HG03378 (cell line): ENCODE data around the gene MEIG1.
"Not testable (repeated sequence)": the region's sequence is repeated elsewhere in the genome, so short reads cannot be mapped to it uniquely, and the experiment has no call there.

Experiments
- ATAC-seq: cut with Tn5 transposase; IDR thresholded peaks from one replicate; pipeline ENCODE4 v1.9.1; 2021; ENCODE audit warnings: mild to moderate bottlenecking, moderate library complexity; ENCODE audit not compliant: unreplicated experiment

Gene MEIG1

GRCh38 chr10:14954001-14954770 lies 5.0 kb upstream of the MEIG1 start, which contains the start of gene DCLRE1C:
Gene DCLRE1C (minus strand): TSS chr10:14954096. CDS start chr10:14954010, 86 bp downstream.
- peak; percentile 69 for ATAC-seq

DNA sequence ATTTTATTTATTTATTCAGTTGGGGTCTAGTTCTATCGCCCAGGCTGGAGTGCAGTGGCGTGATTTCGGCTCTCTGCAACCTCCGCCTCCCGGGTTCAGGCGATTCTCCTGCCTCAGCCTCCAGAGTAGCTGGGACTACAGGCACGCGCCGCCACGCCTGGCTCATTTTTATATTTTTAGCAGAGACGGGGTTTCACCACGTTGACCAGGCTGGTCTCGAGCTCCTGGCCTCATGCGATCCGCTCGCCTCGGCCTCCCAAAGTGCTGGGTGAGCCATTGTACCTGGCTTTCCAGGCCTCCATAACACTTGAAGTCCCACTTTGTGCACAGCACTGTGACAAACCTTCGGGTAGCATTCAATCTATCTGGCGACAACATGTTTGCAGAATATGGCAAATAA lies 4.3 kb upstream of the MEIG1 start:
- no peak for ATAC-seq

DNA sequence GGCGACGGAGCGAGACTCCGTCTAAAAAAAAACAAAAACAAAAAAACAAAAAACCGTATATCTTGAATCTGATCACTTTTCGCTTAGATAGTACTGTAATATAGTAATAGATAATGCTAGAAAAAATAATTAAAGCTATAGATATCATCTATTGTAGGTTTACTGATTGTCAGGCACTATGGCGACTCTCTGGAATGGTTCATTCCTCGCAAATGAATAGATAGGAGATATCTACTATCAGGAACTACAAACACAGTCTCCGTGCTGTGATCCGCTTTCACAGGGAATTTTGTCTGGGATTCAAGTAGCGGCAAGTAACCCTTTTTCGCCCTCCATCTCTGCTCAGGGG lies 342 bp upstream of the MEIG1 start:
- ATAC-seq = no peak

DNA sequence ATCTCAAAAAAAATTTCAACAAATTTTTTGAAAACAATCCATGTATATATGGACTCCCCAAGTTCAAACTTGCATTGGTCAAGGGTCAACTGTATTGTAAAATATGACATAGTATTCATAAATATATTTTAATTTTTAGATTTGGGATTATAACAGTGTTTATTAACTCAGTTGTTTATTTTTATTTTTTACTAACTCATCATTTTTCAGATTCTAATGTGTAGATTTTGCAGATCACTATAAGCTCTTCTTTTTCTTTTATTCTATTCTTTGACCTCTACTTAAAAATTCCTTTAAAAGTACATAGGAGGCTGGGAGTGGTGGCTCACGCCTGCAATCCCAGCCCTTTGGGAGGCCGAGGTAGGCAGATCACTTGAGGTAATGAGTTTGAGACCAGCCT lies 8.7 kb downstream of the MEIG1 start:
- no peak for ATAC-seq

- no peak for ATAC-seq
These were observed 12.8 kb downstream of the MEIG1 start for GRCh38 chr10:14971867-14972448.

DNA sequence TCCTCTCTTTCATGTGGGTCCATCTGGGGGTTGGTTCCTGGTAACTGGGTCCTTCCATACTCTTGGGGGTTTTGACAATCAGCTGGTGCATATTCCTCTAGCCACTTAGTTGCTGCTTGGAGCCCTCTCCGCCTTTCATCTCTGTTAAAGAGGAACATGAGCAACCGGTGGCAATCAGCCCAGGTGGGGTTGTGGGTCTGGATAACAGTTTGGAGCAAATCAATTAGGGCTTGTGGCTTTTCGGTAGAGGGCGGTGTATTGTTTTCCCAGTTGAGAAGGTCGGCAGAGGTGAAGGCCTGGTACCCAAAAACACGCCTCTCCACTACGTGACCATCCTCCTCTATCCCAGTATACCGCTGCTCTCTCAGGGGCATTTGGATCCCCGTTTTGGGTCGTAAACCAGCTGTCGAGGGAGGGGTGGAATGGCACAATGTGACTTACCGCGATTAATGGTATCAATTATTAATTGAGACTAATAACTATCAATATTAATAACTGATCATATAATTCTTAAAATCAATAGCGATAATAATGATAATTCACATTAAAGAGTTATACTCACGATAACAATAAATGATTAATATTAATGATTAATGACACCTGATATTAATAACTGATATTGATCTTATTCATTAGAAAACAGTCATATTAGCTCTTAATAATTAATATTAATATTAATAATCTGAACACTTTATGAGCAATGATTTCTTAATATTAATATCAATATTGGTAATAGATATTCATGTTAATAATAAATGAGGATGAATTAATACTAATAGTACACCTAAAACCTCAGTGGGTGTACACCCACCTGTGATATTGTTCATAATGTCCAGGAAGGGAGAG lies 15.2 kb downstream of the MEIG1 start:
- ATAC-seq = not testable (repeated sequence)

- ATAC-seq = no peak
These were observed 16.6 kb downstream of the MEIG1 start for GRCh38 chr10:14975672-14976273.

GRCh38 chr10:14982744-14983143 lies 23.6 kb downstream of the MEIG1 start:
- no peak for ATAC-seq

DNA sequence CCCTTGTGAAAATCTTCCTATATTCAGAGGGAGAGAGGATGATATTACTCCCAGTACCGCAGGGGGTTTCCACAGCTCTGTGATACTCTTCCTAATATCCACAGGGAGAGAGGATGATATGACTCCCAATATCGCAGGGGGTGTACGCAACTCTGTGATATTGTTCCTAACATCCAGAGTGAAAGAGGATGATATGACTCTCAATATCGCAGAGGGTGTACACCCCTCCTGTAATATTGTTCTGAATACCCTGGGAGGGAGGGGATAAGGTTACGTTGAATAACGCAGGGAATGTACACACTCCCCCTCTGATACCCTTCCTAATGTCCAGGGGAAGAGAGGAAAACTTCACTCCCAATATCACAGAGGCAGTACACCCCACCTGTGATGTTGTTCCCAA lies 30.4 kb downstream of the MEIG1 start:
- not testable (repeated sequence) for ATAC-seq

DNA sequence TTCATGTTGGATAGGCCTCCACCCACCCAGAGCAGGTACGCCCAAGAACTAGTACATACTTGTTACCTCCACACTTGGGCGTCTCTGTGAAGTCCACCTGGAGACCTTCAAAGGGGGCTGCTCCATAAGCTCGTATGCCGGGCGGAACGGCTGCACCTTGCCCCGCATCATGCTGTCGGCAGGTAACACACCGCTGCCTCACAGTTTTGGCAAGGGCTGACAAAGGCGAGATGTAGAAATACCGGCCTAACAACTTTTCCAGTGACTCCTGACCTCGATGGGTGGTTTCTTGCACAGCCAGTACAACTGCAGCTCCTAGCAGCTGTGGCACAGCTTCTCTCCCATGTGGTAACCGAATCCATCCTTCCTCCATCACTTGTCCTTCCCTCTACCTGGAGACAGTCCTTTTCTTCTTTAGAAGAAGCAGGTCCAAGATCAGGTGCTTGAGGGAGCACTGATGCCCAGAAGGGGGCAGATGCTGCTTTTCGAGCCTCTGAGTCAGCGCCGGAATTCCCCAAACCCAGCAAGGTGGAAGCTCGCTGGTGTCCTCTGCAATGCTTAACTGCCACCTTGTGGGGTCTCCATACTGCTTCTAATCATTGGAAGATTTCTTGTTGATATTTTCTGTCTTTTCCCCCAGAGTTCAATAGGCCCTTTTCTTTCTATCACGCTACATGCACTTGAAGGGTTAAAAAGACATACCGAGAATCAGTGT lies 32.0 kb downstream of the MEIG1 start:
- not testable (repeated sequence) for ATAC-seq

- not testable (repeated sequence) for ATAC-seq
These were observed 33.1 kb downstream of the MEIG1 start for GRCh38 chr10:14992336-14992735.

GRCh38 chr10:14993500-14994455 lies 34.6 kb downstream of the MEIG1 start:
- ATAC-seq = not testable (repeated sequence)

GRCh38 chr10:14995964-14996565 lies 36.9 kb downstream of the MEIG1 start:
- ATAC-seq = no peak

GRCh38 chr10:15013530-15013929 lies 54.3 kb downstream of the MEIG1 start:
- not testable (repeated sequence) for ATAC-seq

GRCh38 chr10:15015451-15015850 lies 56.3 kb downstream of the MEIG1 start:
- ATAC-seq = no peak

- ATAC-seq = not testable (repeated sequence)
These were observed 61.8 kb downstream of the MEIG1 start for GRCh38 chr10:15020966-15021365.
